Neuron (in vitro differentiated cells): ENCODE data around the gene DHRS13.
A peak's percentile ranks its signal among the peaks of the same experiment; 100 is the strongest.
"Not testable (repeated sequence)": the region's sequence is repeated elsewhere in the genome, so short reads cannot be mapped to it uniquely, and the experiment has no call there.

Source experiments
- H2AFZ ChIP-seq: one replicate; pipeline ENCODE4 v1.6.1; 2013; ENCODE audit warnings: low read depth, mild to moderate bottlenecking, inconsistent platforms, low read length, moderate library complexity
- H3K27me3 ChIP-seq: one replicate; pipeline ENCODE4 v1.6.1; 2013; ENCODE audit warnings: low read length; ENCODE audit not compliant: insufficient read depth
- H3K36me3 ChIP-seq: one replicate; pipeline ENCODE4 v1.6.1; 2013; ENCODE audit warnings: low read length; ENCODE audit not compliant: insufficient read depth
- H3K4me1 ChIP-seq: one replicate; pipeline ENCODE4 v1.6.1; 2013; ENCODE audit warnings: low read length; ENCODE audit not compliant: insufficient read depth
- H3K4me3 ChIP-seq: 2 replicates; pipeline ENCODE4 v1.5.1; 2013; ENCODE audit warnings: mild to moderate bottlenecking, low read length, moderate library complexity
- H3K9me3 ChIP-seq: one replicate; pipeline ENCODE4 v1.6.1; 2013; ENCODE audit warnings: low read length

DHRS13 gene

GRCh38 chr17:28863953-28864352 lies 38.9 kb downstream of the DHRS13 start:
- Histone ChIP-seq H3K27me3 (no peaks in the 10 kb centered on the region), H3K36me3 (peaks cover 15% of the 10 kb centered on the region)

DNA sequence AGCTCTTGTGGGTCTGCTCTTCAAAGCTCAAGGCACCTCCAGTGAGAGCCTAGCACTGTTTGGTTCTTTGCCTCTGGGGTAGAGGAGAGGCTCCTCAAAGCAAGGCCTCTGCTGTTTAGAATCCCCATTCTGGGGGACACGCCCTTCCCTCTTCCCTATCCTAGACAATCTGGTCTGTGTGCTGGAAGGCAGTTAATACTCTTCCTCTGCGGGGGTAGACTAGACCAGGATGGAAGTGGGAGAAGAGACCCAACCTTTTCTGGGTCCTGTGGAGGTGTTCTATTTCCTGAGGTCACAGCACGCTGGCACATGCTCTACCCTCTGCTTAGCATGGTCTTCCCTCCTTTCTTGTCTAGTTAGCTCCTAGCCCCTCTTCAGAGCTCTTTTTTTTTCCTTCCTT lies 40.3 kb downstream of the DHRS13 start:
- H3K9me3 ChIP-seq: no peaks in the 10 kb centered on the region
- no peak overlapping the region for H3K4me3 ChIP-seq
- no peaks in the 10 kb centered on the region for H3K4me1 ChIP-seq
- H3K27me3 ChIP-seq: no peaks in the 10 kb centered on the region
- H3K36me3 ChIP-seq: peaks cover 29% of the 10 kb centered on the region
- no peak overlapping the region for H2AFZ ChIP-seq

More at GRCh38 chr17:28863953-28864352, 38.9 kb downstream of the DHRS13 start:
- Histone ChIP-seq H3K9me3 (no peaks in the 10 kb centered on the region), H3K4me1 (no peaks in the 10 kb centered on the region), H2AFZ (no peak overlapping the region), H3K4me3 (no peak overlapping the region)

DNA sequence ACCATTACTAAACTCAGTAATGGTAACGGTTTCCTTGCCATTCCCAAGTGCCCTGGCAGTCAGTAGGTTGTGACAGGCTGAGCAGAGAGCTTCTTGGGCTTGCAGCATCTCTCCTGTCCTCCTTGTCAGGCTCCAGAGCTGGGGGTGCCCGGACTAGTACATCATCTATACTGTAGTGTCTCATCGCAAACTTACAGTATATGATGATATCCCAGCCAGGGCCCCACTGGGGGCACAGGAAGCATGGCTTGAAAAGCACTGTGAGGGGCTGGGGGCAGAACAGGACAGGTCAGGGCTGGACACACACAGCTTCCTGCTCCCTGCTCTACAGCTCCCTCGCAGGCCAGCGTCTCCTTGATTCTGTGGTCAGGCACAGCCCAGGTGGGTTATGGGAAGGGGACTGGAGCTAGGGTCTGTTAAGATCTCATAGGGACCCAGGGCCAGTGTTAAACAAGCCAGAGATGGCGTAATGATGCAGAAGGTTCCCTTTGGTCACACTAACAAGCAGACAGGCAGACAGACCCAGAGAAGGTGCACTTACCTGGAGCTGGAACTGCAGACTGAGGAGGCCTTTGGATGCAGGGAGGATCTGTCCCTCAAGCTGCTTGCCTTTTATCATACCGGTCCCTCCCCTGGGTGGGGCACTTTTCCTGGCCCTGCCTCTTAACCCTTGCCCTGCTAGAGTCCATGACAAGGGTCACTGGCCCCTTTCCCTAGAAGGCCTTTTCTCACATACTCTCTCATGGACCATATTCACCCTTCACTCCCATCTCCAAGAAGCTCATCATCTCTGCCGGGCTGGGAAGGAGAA lies 41.3 kb downstream of the DHRS13 start:
- Histone ChIP-seq H3K27me3 (no peaks in the 10 kb centered on the region), H3K9me3 (no peaks in the 10 kb centered on the region), H2AFZ (no peak overlapping the region), H3K4me1 (no peaks in the 10 kb centered on the region), H3K36me3 (peaks cover 29% of the 10 kb centered on the region), H3K4me3 (no peak overlapping the region)

DNA sequence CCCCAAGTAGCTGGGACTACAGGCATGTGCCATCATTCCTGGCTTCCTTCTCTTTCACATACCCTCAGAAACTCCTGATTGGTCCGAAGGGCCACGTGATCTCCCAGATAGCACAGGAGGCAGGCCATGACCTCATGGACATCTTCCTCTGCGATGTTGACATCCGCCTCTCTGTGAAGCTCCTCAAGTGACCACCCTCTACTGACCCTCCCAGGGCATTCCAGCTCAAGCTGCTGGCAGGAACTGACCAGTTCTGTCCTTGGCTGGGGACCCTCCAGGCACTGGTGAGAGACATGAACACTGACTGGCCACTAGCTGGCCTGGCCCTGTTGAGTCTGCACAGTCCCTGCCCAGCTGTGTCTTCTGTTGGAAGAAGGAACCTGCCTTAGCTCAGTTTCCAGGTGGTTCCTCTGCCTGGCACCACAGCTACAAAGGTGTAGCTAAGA lies 42.5 kb downstream of the DHRS13 start:
- Histone ChIP-seq H3K36me3 (peaks cover 34% of the 10 kb centered on the region), H3K9me3 (no peaks in the 10 kb centered on the region), H3K4me1 (peaks cover 6% of the 10 kb centered on the region), H2AFZ (no peak overlapping the region), H3K4me3 (no peak overlapping the region), H3K27me3 (no peaks in the 10 kb centered on the region)

- Histone ChIP-seq H3K4me1 (peaks cover 11% of the 10 kb centered on the region), H2AFZ (no peak overlapping the region), H3K9me3 (no peaks in the 10 kb centered on the region), H3K4me3 (no peak overlapping the region), H3K36me3 (peaks cover 34% of the 10 kb centered on the region), H3K27me3 (no peaks in the 10 kb centered on the region)
Observed at GRCh38 chr17:28858801-28859355, 44.0 kb downstream of the DHRS13 start.

- Histone ChIP-seq H3K9me3 (no peaks in the 10 kb centered on the region), H3K4me3 (no peak overlapping the region), H3K36me3 (peaks cover 34% of the 10 kb centered on the region), H3K27me3 (no peaks in the 10 kb centered on the region), H2AFZ (no peak overlapping the region), H3K4me1 (peaks cover 11% of the 10 kb centered on the region)
Observed at GRCh38 chr17:28857905-28858800, 44.7 kb downstream of the DHRS13 start.

DNA sequence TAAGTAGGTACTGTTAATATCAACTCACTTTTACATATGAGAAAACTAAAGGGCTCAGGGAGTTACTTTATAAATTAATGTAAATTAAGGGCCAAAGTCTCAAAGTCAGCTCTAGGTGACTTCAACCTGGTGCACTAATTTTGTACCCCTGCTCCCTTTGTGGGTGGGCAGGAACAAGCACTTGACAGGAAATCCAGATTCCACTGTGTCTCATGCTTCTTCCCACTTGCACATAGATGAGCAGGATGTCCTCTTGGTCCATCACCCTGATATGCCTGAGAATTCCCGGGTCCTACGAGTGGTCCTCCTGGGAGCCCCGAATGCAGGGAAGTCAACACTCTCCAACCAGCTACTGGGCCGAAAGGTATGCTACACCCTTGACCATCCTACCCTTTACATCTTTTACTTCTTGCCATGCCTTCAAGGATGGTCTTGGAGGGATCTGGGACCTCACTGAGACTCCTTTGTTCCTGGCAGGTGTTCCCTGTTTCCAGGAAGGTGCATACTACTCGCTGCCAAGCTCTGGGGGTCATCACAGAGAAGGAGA lies 46.8 kb downstream of the DHRS13 start:
- no peak overlapping the region for H2AFZ ChIP-seq
- H3K4me3 ChIP-seq: peak overlapping the region; percentile 81
- peaks cover 11% of the 10 kb centered on the region for H3K4me1 ChIP-seq
- H3K27me3 ChIP-seq: no peaks in the 10 kb centered on the region
- H3K9me3 ChIP-seq: no peaks in the 10 kb centered on the region
- H3K36me3 ChIP-seq: peaks cover 28% of the 10 kb centered on the region

GRCh38 chr17:28855336-28855679 lies 47.6 kb downstream of the DHRS13 start:
- peaks cover 11% of the 10 kb centered on the region for H3K4me1 ChIP-seq
- H3K36me3 ChIP-seq: peaks cover 23% of the 10 kb centered on the region
- peak overlapping the region; percentile 81 for H3K4me3 ChIP-seq
- peak overlapping the region; percentile 76 for H2AFZ ChIP-seq
- no peaks in the 10 kb centered on the region for H3K9me3 ChIP-seq
- H3K27me3 ChIP-seq: no peaks in the 10 kb centered on the region

DNA sequence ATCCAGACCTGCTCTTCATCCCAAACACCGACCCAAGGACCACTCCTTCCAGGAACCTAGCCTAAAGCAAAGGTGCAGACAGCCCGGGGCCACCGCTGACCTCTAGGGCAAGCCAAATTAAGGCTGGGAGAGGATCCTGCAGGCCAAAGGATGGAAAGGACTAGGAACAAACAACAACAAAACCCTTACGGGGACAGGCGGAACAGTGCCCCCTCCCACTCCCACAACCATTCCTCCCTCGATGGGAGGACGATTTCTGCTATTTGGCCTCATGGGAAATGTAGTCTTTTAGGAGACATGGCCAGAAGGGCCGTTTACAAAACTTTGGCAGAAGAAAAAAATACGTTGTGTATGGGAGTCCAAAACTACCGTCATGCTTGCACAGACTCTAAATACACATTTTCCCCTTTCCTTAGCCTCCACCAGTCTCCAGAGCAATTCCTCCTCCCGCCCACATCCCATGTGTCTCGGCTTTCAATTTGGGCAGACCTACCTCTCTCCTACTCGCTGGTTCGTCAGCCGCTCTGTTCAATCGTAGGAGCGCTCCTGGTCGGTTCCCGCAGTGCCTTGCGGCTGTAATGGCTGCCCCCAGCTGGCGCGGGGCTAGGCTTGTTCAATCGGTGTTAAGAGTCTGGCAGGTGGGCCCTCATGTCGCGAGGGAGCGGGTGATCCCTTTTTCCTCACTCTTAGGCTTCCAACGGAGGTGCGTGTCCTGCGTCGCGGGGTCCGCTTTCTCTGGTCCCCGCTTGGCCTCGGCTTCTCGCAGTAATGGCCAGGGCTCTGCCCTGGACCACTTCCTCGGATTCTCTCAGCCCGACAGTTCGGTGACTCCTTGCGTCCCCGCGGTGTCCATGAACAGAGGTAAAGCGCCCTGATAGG lies 48.2 kb downstream of the DHRS13 start, which contains the start of gene ERAL1:
TSS of gene ERAL1 (plus strand) at position 560 of the 879 bp plus-strand sequence. CDS start at position 579, 19 bp downstream.
- H3K9me3 ChIP-seq: no peaks in the 10 kb centered on the region
- peaks cover 11% of the 10 kb centered on the region for H3K4me1 ChIP-seq
- H3K36me3 ChIP-seq: peaks cover 20% of the 10 kb centered on the region

DNA sequence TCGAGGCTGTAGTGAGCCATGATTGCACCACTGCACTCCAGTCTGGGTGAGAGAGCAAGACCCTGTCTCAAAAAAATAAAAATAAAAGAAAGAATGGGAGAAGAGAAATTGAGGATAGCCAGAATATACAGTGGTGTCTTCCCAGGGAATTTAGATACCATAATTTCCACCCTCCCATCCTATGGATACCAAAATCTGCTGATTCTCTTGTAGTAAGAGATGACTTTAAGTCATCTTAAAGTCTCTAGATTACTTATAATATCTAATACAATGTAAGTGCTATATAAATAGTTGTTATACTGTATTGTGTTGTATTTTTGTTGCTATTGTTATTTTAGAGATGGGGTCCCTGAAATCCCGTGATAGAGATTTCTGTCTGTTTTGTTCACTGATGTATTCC lies 49.6 kb downstream of the DHRS13 start:
- Histone ChIP-seq H3K9me3 (no peaks in the 10 kb centered on the region), H3K4me1 (peaks cover 11% of the 10 kb centered on the region), H3K4me3 (no peak overlapping the region), H2AFZ (no peak overlapping the region), H3K36me3 (peaks cover 12% of the 10 kb centered on the region), H3K27me3 (no peaks in the 10 kb centered on the region)

More for the DNA sequence above, 48.2 kb downstream of the DHRS13 start, which contains the start of gene ERAL1:
- H3K27me3 ChIP-seq: no peaks in the 10 kb centered on the region
- H2AFZ ChIP-seq: peak within 1 kb of the TSS; percentile 76
- peak within 1 kb of the TSS; percentile 81 for H3K4me3 ChIP-seq

- H3K4me3 ChIP-seq: no peak overlapping the region
- no peaks in the 10 kb centered on the region for H3K9me3 ChIP-seq
- no peaks in the 10 kb centered on the region for H3K36me3 ChIP-seq
- H2AFZ ChIP-seq: no peak overlapping the region
- peaks cover 2% of the 10 kb centered on the region for H3K4me1 ChIP-seq
- H3K27me3 ChIP-seq: no peaks in the 10 kb centered on the region
Observed at GRCh38 chr17:28849281-28849680, 53.6 kb downstream of the DHRS13 start.

DNA sequence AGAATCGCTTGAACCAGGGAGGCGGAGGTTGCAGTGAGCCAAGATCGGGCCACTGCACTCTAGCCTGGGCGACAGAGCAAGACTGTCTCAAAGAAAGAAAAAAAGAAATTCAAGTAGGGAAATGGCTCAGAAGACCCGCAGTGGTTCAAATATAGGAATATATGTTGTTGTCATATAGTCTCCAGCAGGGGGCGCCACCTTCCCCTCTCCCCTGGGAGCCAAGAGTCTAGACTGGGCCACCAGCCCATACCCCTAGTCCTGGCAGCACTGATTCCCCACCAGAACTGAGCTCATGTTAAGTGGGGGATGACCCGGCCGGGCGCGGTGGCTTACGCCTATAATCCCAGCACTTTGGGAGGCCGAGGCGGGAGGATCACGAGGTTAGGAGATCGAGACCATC lies 54.2 kb downstream of the DHRS13 start:
- H3K4me1 ChIP-seq, H3K9me3 ChIP-seq, H3K36me3 ChIP-seq, H2AFZ ChIP-seq, H3K27me3 ChIP-seq, H3K4me3 ChIP-seq: not testable (repeated sequence)
